A172 (cell line): ENCODE measurements around the gene CPNE8. TPM values are rescaled to one million over a fixed set of nuclear protein-coding genes. Genes with fewer than 3 reads are reported as not detected.
A peak's percentile ranks its signal among the peaks of the same experiment; 100 is the strongest.

Experiments
- DNase-seq: peaks from one replicate; pipeline ENCODE4 v3.0.0-alpha.2; 2015; ENCODE audit warnings: low spot score
- total RNA-seq: library from RNA; depleted of rRNA; stranded (reverse); fragments of >200 nt; shearing (Covaris generic); gene quantifications from 2 replicates; pipeline ENCODE4 v1.2.3, GENCODE V29; 2014

The CPNE8 gene
- total RNA-seq, 1 experiment from 2014 or later = 0.09 TPM

- DNase-seq = no peak
Observed at GRCh38 chr12:38895446-38895845, 9.9 kb downstream of the CPNE8 start.

GRCh38 chr12:38892976-38893375, 12.4 kb downstream of the CPNE8 start:
- DNase-seq = no peak

- no peak for DNase-seq
Observed at GRCh38 chr12:38892087-38892786, 13.2 kb downstream of the CPNE8 start.

GRCh38 chr12:38890102-38890855, 15.1 kb downstream of the CPNE8 start:
- peak; percentile 15 for DNase-seq

GRCh38 chr12:38889297-38889815, 16.0 kb downstream of the CPNE8 start:
- DNase-seq = no peak

- DNase-seq = no peak
Observed at GRCh38 chr12:38887770-38888169, 17.6 kb downstream of the CPNE8 start.

- DNase-seq = no peak
Observed at GRCh38 chr12:38886931-38887330, 18.5 kb downstream of the CPNE8 start.

GRCh38 chr12:38886064-38886463, 19.3 kb downstream of the CPNE8 start:
- peak; percentile 70 for DNase-seq

- no peak for DNase-seq
Observed at GRCh38 chr12:38884666-38885065, 20.7 kb downstream of the CPNE8 start.

- no peak for DNase-seq
Observed at GRCh38 chr12:38883629-38884134, 21.7 kb downstream of the CPNE8 start.

- DNase-seq = no peak
Observed at GRCh38 chr12:38880288-38880687, 25.1 kb downstream of the CPNE8 start.

GRCh38 chr12:38878986-38879385, 26.4 kb downstream of the CPNE8 start:
- DNase-seq = no peak

GRCh38 chr12:38878333-38878705, 27.1 kb downstream of the CPNE8 start:
- DNase-seq = no peak

- peak; percentile 4 for DNase-seq
Observed at GRCh38 chr12:38875586-38876228, 29.7 kb downstream of the CPNE8 start.

GRCh38 chr12:38872561-38872960, 32.8 kb downstream of the CPNE8 start:
- DNase-seq = no peak

- DNase-seq = no peak
Observed at GRCh38 chr12:38872156-38872555, 33.2 kb downstream of the CPNE8 start.

GRCh38 chr12:38869036-38869435, 36.4 kb downstream of the CPNE8 start:
- no peak for DNase-seq

GRCh38 chr12:38850461-38850860, 54.9 kb downstream of the CPNE8 start:
- no peak for DNase-seq

- DNase-seq = no peak
Observed at GRCh38 chr12:38847247-38847646, 58.1 kb downstream of the CPNE8 start.

GRCh38 chr12:38844267-38844666, 61.1 kb downstream of the CPNE8 start:
- no peak for DNase-seq

GRCh38 chr12:38838056-38838850, 67.1 kb downstream of the CPNE8 start:
- no peak for DNase-seq

GRCh38 chr12:38831715-38832114, 73.7 kb downstream of the CPNE8 start:
- DNase-seq = no peak
